ENCODE results near the gene CFAP161.

CFAP161 gene

DNA sequence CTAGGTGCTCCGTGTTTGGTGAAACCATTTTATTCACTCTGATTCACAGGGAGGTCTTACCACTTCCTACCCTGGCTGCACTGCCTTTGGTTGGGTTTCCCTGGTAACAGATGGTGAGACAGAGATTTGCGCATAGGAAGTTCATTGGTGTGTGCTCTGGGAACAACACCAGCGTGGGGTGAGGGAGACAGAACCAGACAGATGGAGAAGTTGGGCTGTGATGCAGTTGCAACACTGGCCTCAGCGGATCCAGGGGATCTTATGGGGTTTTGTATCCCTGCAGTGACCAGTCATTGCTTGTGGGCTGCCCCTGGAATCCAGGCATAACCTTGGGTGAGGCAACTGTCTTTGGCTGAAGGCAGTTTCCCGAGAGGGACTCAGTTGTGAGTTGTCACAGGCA is 50.1 kb downstream of the CFAP161 start:
- ChIA-PET POLR2A (no interaction called here), CTCF (interaction anchor here (2.3 kb wide), 1 partner anchor 82 kb away, joined by 9 read pairs; no protein-coding TSS in a partner anchor)
- TF ChIP-seq ZNF175 (tag by site-specific recombination; IDR thresholded peaks at IDR 0.05), result no peak
- TF ChIP-seq, protein P1, sequence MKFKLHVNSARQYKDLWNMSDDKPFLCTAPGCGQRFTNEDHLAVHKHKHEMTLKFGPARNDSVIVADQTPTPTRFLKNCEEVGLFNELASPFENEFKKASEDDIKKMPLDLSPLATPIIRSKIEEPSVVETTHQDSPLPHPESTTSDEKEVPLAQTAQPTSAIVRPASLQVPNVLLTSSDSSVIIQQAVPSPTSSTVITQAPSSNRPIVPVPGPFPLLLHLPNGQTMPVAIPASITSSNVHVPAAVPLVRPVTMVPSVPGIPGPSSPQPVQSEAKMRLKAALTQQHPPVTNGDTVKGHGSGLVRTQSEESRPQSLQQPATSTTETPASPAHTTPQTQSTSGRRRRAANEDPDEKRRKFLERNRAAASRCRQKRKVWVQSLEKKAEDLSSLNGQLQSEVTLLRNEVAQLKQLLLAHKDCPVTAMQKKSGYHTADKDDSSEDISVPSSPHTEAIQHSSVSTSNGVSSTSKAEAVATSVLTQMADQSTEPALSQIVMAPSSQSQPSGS (tag by site-specific recombination; IDR thresholded peaks at IDR 0.05; ENCODE audit: low read depth), result no peak
- no peak for TF ChIP-seq ZNF510 (tag by site-specific recombination; IDR thresholded peaks at IDR 0.05; ENCODE audit: insufficient replicate concordance)
- TF ChIP-seq ZNF223 (tag by site-specific recombination; IDR thresholded peaks at IDR 0.05), result no peak
- TF ChIP-seq ZNF391 (tag by site-specific recombination; IDR thresholded peaks at IDR 0.05; ENCODE audit: borderline replicate concordance, low read depth), result no peak
- TF ChIP-seq ZNF529 (tag by site-specific recombination; IDR thresholded peaks at IDR 0.05; ENCODE audit: insufficient replicate concordance), result no peak
- Histone ChIP-seq H3K36me3 (ENCODE audit: control insufficient read depth in 2 of 2, insufficient read depth in 1 of 2, low read length in 2 of 2) (no peaks in the 10 kb centered on the region), H3K4me1 (ENCODE audit: control insufficient read depth, insufficient read depth, low read length) (no peaks in the 10 kb centered on the region), H3K4me3 (ENCODE audit: low read depth, low read length) (no peak overlapping the region), H3K27ac (ENCODE audit: extremely low read depth, low read depth, low read length) (no peak overlapping the region), H3K9me3 (ENCODE audit: control insufficient read depth, insufficient read depth, low read depth, low read length) (no peaks in the 10 kb centered on the region)

GRCh38 chr15:81185631-81186295 is 51.7 kb downstream of the CFAP161 start:
- H3K27ac ChIP-seq (ENCODE audit: extremely low read depth, low read depth, low read length), result no peak overlapping the region
- H3K4me1 ChIP-seq (ENCODE audit: control insufficient read depth, insufficient read depth, low read length), result no peaks in the 10 kb centered on the region
- TF ChIP-seq, protein P2, sequence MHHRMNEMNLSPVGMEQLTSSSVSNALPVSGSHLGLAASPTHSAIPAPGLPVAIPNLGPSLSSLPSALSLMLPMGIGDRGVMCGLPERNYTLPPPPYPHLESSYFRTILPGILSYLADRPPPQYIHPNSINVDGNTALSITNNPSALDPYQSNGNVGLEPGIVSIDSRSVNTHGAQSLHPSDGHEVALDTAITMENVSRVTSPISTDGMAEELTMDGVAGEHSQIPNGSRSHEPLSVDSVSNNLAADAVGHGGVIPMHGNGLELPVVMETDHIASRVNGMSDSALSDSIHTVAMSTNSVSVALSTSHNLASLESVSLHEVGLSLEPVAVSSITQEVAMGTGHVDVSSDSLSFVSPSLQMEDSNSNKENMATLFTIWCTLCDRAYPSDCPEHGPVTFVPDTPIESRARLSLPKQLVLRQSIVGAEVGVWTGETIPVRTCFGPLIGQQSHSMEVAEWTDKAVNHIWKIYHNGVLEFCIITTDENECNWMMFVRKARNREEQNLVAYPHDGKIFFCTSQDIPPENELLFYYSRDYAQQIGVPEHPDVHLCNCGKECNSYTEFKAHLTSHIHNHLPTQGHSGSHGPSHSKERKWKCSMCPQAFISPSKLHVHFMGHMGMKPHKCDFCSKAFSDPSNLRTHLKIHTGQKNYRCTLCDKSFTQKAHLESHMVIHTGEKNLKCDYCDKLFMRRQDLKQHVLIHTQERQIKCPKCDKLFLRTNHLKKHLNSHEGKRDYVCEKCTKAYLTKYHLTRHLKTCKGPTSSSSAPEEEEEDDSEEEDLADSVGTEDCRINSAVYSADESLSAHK (tag by site-specific recombination; IDR thresholded peaks at IDR 0.05), result no peak
- TF ChIP-seq, protein P3, sequence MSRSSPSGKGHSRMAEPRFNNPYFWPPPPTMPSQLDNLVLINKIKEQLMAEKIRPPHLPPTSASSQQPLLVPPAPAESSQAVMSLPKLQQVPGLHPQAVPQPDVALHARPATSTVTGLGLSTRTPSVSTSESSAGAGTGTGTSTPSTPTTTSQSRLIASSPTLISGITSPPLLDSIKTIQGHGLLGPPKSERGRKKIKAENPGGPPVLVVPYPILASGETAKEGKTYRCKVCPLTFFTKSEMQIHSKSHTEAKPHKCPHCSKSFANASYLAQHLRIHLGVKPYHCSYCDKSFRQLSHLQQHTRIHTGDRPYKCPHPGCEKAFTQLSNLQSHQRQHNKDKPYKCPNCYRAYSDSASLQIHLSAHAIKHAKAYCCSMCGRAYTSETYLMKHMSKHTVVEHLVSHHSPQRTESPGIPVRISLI (tag by site-specific recombination; IDR thresholded peaks at IDR 0.05), result no peak
- no peak for TF ChIP-seq ZNF324 (tag by site-specific recombination; IDR thresholded peaks at IDR 0.05)
- TF ChIP-seq GLI4 (tag by site-specific recombination; IDR thresholded peaks at IDR 0.05), result no peak
- TF ChIP-seq, protein P4, sequence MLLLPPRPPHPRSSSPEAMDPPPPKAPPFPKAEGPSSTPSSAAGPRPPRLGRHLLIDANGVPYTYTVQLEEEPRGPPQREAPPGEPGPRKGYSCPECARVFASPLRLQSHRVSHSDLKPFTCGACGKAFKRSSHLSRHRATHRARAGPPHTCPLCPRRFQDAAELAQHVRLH (tag by site-specific recombination; IDR thresholded peaks at IDR 0.05), result no peak
- TF ChIP-seq HOXC10 (CRISPR knock-in tag; IDR thresholded peaks at IDR 0.05), result no peak
- no peak for TF ChIP-seq ZNF529 (tag by site-specific recombination; IDR thresholded peaks at IDR 0.05; ENCODE audit: insufficient replicate concordance)
- no peak for TF ChIP-seq EGR2 (tag by site-specific recombination; IDR thresholded peaks at IDR 0.05; ENCODE audit: low read depth)
- TF ChIP-seq ZFP41 (tag by site-specific recombination; IDR thresholded peaks at IDR 0.05; ENCODE audit: borderline replicate concordance), result no peak
- no peak for TF ChIP-seq ZNF514 (tag by site-specific recombination; IDR thresholded peaks at IDR 0.05)
- no peak for TF ChIP-seq ZNF768 (tag by site-specific recombination; IDR thresholded peaks at IDR 0.05)
- no peak for TF ChIP-seq ZNF23 (tag by site-specific recombination; IDR thresholded peaks at IDR 0.05; ENCODE audit: borderline replicate concordance)
- H3K4me3 ChIP-seq (ENCODE audit: low read depth, low read length), result no peak overlapping the region
- H3K9me3 ChIP-seq (ENCODE audit: control insufficient read depth, insufficient read depth, low read depth, low read length), result no peaks in the 10 kb centered on the region
- ChIA-PET CTCF (interaction anchor here (0.7 to 2.3 kb wide), 2 partner anchors 80 to 409 kb away, joined by 4 to 9 read pairs; no protein-coding TSS in a partner anchor), POLR2A (no interaction called here)
- H3K36me3 ChIP-seq (ENCODE audit: control insufficient read depth in 2 of 2, insufficient read depth in 1 of 2, low read length in 2 of 2), result no peaks in the 10 kb centered on the region

All from HEK293 (cell line).